ENCODE data around the gene SGTB.
A peak's percentile ranks its signal among the peaks of the same experiment; 100 is the strongest.
"Not testable (repeated sequence)": the region's sequence is repeated elsewhere in the genome, so short reads cannot be mapped to it uniquely, and the experiment has no call there.

The SGTB gene

GRCh38 chr5:65668696-65669095 is 53.2 kb downstream of the SGTB start:
- FAIRE-seq (no peak), DNase-seq (ENCODE audit: low spot score) (no peak)

GRCh38 chr5:65663804-65664521 is 57.9 kb downstream of the SGTB start:
- FAIRE-seq (no peak), DNase-seq (ENCODE audit: low spot score) (peak; percentile 39)

GRCh38 chr5:65654713-65655112 is 67.2 kb downstream of the SGTB start:
- no peak for FAIRE-seq
- DNase-seq (ENCODE audit: low spot score) = no peak

GRCh38 chr5:65651144-65651543 is 70.8 kb downstream of the SGTB start:
- FAIRE-seq (no peak), DNase-seq (ENCODE audit: low spot score) (no peak)

- DNase-seq (ENCODE audit: low spot score) (no peak), FAIRE-seq (no peak)
Observed at GRCh38 chr5:65647941-65648340, 74.0 kb downstream of the SGTB start.

GRCh38 chr5:65646938-65647337 is 75.0 kb downstream of the SGTB start:
- FAIRE-seq (no peak), DNase-seq (ENCODE audit: low spot score) (no peak)

- FAIRE-seq = no peak
- no peak for DNase-seq (ENCODE audit: low spot score)
Observed at GRCh38 chr5:65640240-65640639, 81.7 kb downstream of the SGTB start.

- DNase-seq (ENCODE audit: low spot score) (no peak), FAIRE-seq (no peak)
Observed at GRCh38 chr5:65630981-65631380, 90.9 kb downstream of the SGTB start.

GRCh38 chr5:65625743-65626142 is 96.2 kb downstream of the SGTB start:
- no peak for DNase-seq (ENCODE audit: low spot score)
- FAIRE-seq = no peak

GRCh38 chr5:65624571-65625555 is 97.0 kb downstream of the SGTB start, which contains the start of the genes SHLD3 and TRAPPC13:
Gene SHLD3 (plus strand): TSS chr5:65625027. CDS start chr5:65629588, 4,561 bp downstream.
Gene TRAPPC13 (plus strand): TSS chr5:65625027. CDS start chr5:65625061, 34 bp downstream.
- FAIRE-seq = no peak

GRCh38 chr5:65624025-65624570 is 97.8 kb downstream of the SGTB start, which contains the start of gene TRIM23:
Gene TRIM23 (minus strand): TSS chr5:65624333. CDS start chr5:65624274, 59 bp downstream.
- DNase-seq (ENCODE audit: low spot score) (peak; percentile 94), FAIRE-seq (no peak)

More at GRCh38 chr5:65624571-65625555, 97.0 kb downstream of the SGTB start, which contains the start of the genes SHLD3 and TRAPPC13:
- DNase-seq (ENCODE audit: low spot score) = peak; percentile 85

- FAIRE-seq = no peak
- no peak for DNase-seq (ENCODE audit: low spot score)
Observed at GRCh38 chr5:65623482-65623881, 98.4 kb downstream of the SGTB start.

- DNase-seq (ENCODE audit: low spot score); FAIRE-seq: not testable (repeated sequence)
Observed at GRCh38 chr5:65621961-65622360, 99.9 kb downstream of the SGTB start.

- FAIRE-seq (no peak), DNase-seq (ENCODE audit: low spot score) (no peak)
Observed at GRCh38 chr5:65620021-65620420, 101.9 kb downstream of the SGTB start.

Measured in urothelium cell line (cell line).